ENCODE measurements around the gene NDUFA7.

DNA sequence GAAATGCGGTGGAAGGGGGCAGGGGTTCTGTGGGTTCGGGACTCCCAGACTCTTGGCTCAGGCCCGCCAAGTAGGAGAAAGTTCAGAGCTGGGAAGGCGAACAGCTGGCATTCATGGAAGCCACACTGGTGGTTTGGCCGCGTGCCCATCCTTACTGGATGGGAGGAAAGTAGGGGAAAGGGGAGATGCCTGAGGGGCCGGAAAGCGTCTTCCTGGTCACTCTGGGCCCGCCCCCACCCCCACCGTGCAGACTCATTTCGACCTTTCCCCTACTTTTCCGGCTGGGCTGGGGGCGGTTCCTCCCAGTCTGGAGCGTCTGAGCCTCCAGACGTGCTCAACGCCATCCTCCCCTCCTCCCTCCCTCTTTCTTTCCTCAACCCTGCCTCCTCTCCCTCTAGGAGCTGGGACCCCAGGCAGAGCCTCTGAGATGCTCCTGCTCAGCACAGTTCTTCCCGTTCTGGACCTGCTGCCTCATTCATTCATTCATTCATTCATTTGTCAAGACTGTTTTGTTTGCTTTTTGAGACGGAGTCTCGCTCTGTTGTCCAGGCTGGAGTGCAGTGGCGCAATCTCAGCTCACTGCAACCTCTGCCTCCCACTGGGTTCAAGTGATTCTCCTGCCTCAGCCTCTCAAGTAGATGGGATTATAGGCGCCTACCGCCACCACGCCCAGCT, 46.3 kb upstream of the NDUFA7 start:
- no peak for TF ChIP-seq POLR2A (IDR thresholded peaks at IDR 0.05)
- TF ChIP-seq, protein P1, sequence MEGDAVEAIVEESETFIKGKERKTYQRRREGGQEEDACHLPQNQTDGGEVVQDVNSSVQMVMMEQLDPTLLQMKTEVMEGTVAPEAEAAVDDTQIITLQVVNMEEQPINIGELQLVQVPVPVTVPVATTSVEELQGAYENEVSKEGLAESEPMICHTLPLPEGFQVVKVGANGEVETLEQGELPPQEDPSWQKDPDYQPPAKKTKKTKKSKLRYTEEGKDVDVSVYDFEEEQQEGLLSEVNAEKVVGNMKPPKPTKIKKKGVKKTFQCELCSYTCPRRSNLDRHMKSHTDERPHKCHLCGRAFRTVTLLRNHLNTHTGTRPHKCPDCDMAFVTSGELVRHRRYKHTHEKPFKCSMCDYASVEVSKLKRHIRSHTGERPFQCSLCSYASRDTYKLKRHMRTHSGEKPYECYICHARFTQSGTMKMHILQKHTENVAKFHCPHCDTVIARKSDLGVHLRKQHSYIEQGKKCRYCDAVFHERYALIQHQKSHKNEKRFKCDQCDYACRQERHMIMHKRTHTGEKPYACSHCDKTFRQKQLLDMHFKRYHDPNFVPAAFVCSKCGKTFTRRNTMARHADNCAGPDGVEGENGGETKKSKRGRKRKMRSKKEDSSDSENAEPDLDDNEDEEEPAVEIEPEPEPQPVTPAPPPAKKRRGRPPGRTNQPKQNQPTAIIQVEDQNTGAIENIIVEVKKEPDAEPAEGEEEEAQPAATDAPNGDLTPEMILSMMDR (IDR thresholded peaks at IDR 0.05) = no peak

All from heart left ventricle (tissue), 13 donors.